Measurements from ENCODE around the gene SDCBP2. TPM values are rescaled to one million over a fixed set of nuclear protein-coding genes. Genes with fewer than 3 reads are reported as not detected.
"Not testable (repeated sequence)": the region's sequence is repeated elsewhere in the genome, so short reads cannot be mapped to it uniquely, and the experiment has no call there.

The SDCBP2 gene
- total and polyA plus RNA-seq, 2 experiments from 2014 or later = 3.2 to 5.3 TPM

- H2AFZ ChIP-seq; H3K27me3 ChIP-seq (ENCODE audit: insufficient read depth); H3F3A ChIP-seq (replicated peaks; ENCODE audit: low read depth); H3K36me3 Mint-ChIP-seq (ENCODE audit: low read depth); H3K4me1 Mint-ChIP-seq; H3K27me3 Mint-ChIP-seq (ENCODE audit: insufficient read depth, low read depth, poor library complexity); H3K4me1 ChIP-seq (ENCODE audit: insufficient read depth); ATAC-seq; H3K36me3 ChIP-seq (ENCODE audit: insufficient read depth); H3K9me2 ChIP-seq (ENCODE audit: insufficient read depth); H3K4me3 Mint-ChIP-seq; H3K4me2 ChIP-seq; H4K20me1 ChIP-seq (replicated peaks; ENCODE audit: insufficient read depth); H3K27ac ChIP-seq (ENCODE audit: low read depth); H3K79me2 ChIP-seq (replicated peaks; ENCODE audit: insufficient read depth); H3K4me3 ChIP-seq; DNase-seq (ENCODE audit: low spot score); H3K27ac Mint-ChIP-seq: not testable (repeated sequence)
- TF ChIP-seq CTCF (conservative IDR thresholded peaks at IDR 0.05; ENCODE audit: low read depth in 2 of 2) = peak in 1 of 2 experiments; percentile 39; a peak in 1 of 4 replicates
- peaks cover 13% of the 10 kb centered on the region; the same call in 2 of the 3 replicates for H3K9me3 Mint-ChIP-seq
Measured at GRCh38 chr20:1343446-1344124, 14.6 kb upstream of the SDCBP2 start.

- Mint-ChIP-seq H3K4me1 (peaks cover 5% of the 10 kb centered on the region), H3K27me3 (ENCODE audit: insufficient read depth, low read depth, poor library complexity) (peaks cover 5% of the 10 kb centered on the region), H3K27ac (no peak overlapping the region), H3K9me3 (no peaks in the 10 kb centered on the region; the same call in 2 of the 3 replicates), H3K4me3 (no peak overlapping the region), H3K36me3 (ENCODE audit: low read depth) (peaks cover 3% of the 10 kb centered on the region; the same call in 1 of the 3 replicates)
- Histone ChIP-seq H3K79me2 (replicated peaks; ENCODE audit: insufficient read depth) (no peaks in the 10 kb centered on the region), H3K27ac (ENCODE audit: low read depth) (no peak overlapping the region), H3K4me3 (no peak overlapping the region), H4K20me1 (replicated peaks; ENCODE audit: insufficient read depth) (peaks cover 5% of the 10 kb centered on the region; the same call in 1 of the 2 replicates), H2AFZ (no peak overlapping the region), H3F3A (replicated peaks; ENCODE audit: low read depth) (no peaks in the 10 kb centered on the region), H3K4me1 (ENCODE audit: insufficient read depth) (no peaks in the 10 kb centered on the region), H3K36me3 (ENCODE audit: insufficient read depth) (no peaks in the 10 kb centered on the region), H3K4me2 (no peak overlapping the region), H3K9me2 (ENCODE audit: insufficient read depth) (no peaks in the 10 kb centered on the region), H3K27me3 (ENCODE audit: insufficient read depth) (no peaks in the 10 kb centered on the region; the same call in 1 of the 2 replicates)
- no peak for DNase-seq (ENCODE audit: low spot score)
- ATAC-seq = no peak
- TF ChIP-seq STAT1 (IDR thresholded peaks at IDR 0.05; ENCODE audit: unreplicated experiment) (no peak), ZNF331 (CRISPR knock-in tag; IDR thresholded peaks at IDR 0.05; ENCODE audit: low read depth) (no peak), ZNF114 (CRISPR knock-in tag; IDR thresholded peaks at IDR 0.05) (no peak), EZH2phosphoT487 (IDR thresholded peaks at IDR 0.05; ENCODE audit: unreplicated experiment) (no peak), CREB1 (CRISPR knock-in tag; IDR thresholded peaks at IDR 0.05; ENCODE audit: low read depth) (no peak), REST (IDR thresholded peaks at IDR 0.05; ENCODE audit: unreplicated experiment) (no peak), CTCF (conservative IDR thresholded peaks at IDR 0.05; ENCODE audit: low read depth in 2 of 2) (no peak), POLR2AphosphoS5 (IDR thresholded peaks at IDR 0.05; ENCODE audit: low read depth) (no peak)
Measured at GRCh38 chr20:1341561-1342265, 12.8 kb upstream of the SDCBP2 start.

All from GM23338 (cell line).